HT1080 (cell line): ENCODE data around the gene KCTD11. TPM values are rescaled to one million over a fixed set of nuclear protein-coding genes. Genes with fewer than 3 reads are reported as not detected.
"Not testable (repeated sequence)": the region's sequence is repeated elsewhere in the genome, so short reads cannot be mapped to it uniquely, and the experiment has no call there.

ENCODE experiments used
- DNase-seq: peaks from one replicate; pipeline ENCODE4 v3.0.0-alpha.2; 2015; ENCODE audit warnings: low read depth
- total RNA-seq: library from RNA; depleted of rRNA; stranded (reverse); fragments of >200 nt; shearing (Covaris generic); gene quantifications from 2 replicates; pipeline ENCODE4 v1.2.3, GENCODE V29; 2014

KCTD11 gene
- total RNA-seq, 1 experiment from 2014 or later, result 5.8 TPM

DNA sequence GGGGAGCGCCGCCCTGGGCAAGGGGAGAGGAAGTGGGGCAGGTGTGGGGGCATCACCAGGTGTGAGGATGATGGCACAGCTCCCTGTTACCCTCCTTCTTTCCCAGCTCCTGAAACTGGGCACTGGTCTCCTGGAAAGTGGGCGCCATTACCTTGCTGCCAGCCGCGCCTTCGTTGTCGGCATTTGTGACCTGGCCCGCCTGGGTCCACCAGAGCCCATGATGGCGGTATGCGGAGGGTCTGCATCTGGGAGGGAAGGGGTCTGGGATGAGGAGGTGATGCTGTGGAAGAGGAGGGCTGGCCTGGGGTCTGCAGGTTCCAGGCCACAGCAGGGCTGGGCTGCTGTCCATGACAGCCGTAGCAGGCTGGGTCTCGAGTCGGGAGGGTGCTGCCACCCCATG is 10.1 kb upstream of the KCTD11 start:
- no peak for DNase-seq

DNA sequence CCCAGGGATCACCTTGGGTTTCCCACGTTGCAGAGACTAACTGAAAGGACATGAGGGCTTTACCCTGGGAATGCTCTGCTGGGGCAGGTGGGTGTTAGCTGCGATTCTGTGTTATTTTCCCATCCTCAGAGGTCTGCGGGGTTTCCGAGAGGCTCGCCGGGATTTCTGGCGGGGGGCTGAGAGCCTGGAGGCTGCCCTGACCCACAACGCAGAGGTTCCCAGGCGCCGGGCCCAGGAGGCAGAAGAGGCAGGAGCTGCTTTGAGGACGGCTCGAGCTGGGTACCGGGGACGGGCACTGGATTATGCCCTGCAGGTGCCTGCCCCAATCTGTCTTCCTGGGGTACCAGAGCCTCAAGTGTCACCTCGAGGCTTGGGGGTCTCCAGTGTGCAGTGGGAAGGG is 8.7 kb upstream of the KCTD11 start:
- DNase-seq, result no peak

DNA sequence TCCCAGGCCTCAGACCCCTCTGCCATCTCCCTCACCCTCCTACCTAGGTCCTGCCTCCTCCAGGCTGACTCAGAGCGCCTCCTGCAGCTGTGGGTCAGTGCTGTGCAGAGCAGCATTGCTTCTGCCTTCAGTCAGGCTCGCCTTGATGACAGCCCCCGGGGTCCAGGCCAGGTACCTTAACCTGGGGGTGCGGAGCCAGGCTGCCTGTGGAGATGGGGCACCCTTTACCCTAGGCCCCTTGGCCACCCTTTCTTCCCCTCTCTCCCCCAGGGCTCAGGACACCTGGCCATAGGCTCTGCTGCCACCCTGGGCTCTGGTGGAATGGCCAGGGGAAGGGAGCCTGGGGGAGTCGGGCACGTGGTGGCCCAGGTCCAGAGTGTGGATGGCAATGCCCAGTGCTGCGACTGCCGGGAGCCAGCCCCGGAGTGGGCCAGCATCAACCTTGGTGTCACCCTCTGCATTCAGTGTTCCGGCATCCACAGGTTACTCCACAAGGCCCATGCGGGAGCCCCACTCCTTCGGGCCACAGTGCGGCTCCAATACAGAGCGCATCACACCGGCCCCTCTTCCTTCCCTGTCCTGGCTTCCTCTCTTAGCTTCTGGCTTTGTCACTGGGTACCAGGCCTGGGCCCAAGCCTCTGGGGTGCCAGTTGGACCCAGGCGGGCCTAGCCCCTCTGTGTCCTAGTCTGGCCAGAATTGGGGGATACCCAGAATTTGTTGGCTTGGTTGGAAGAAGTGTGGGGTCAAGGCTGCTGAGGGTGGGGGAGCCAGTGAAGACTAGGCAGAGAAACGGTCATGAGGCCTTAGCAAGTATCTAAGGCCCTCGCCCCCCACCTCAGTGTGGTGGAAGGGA is 5.0 kb upstream of the KCTD11 start:
- no peak for DNase-seq

DNA sequence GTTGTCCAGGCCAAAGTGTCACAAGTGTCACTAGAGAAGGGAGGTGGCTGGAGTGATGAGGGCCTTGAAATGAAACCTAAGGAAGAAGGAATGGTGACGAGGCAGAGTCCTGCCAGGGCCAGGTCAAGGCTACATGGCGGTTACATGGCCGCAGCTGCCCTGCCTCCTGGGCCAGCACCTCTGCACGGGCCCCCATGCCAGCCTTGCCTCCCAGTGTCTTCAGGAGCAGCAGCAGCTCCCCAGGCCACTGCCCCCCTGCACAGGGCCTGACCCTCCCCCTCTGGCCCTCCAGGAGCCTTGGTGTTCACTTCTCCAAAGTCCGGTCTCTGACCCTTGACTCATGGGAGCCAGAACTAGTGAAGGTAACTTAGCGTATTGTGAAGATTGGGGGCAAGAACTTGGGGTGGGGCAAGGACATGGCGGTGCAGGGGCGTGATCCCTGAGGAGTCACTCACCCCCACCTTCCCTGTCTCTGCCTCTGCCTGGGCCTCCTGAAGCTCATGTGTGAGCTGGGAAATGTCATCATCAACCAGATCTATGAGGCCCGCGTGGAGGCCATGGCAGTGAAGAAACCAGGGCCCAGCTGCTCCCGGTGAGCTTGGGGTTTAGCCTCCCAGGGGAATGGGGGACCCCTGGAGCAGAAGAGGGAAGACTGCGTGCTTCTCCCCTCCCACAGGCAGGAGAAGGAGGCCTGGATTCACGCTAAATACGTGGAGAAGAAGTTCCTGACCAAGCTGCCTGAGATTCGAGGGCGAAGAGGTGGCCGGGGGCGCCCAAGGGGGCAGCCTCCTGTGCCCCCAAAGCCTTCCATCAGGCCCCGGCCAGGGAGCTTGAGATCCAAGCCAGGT is 4.1 kb upstream of the KCTD11 start:
- no peak for DNase-seq

DNA sequence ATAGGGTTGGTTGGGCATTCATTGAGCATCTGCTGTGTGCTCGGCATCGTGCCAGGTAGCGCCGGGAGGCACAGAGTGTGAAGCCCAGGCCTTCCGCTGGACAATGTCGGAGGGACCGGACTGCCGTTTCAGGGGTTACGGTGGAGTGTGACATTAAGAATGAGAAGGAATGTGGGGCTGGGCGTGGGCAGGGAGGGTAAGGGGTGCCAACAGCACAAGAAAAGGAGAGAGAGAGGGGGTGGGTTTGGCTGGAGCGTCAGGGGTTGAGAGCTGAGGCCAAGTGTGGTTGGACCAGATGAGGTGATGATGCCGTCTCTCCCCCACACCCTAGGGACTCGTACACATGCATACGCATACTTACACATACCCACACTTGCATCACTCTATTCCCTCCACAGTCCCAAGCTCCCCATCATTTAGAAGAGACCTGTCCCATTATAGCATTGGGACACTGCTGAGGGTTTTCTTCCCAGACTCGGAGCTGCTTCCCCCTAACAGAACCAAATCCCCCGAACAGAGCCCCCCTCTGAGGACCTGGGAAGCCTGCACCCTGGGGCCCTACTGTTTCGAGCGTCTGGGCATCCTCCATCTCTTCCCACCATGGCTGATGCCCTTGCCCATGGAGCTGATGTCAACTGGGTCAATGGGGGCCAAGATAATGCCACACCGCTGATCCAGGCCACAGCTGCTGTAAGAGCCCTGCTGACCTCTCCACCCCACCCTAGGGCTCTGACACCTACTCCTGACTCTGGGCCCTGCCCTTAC is 3.3 kb upstream of the KCTD11 start:
- no peak for DNase-seq

DNA sequence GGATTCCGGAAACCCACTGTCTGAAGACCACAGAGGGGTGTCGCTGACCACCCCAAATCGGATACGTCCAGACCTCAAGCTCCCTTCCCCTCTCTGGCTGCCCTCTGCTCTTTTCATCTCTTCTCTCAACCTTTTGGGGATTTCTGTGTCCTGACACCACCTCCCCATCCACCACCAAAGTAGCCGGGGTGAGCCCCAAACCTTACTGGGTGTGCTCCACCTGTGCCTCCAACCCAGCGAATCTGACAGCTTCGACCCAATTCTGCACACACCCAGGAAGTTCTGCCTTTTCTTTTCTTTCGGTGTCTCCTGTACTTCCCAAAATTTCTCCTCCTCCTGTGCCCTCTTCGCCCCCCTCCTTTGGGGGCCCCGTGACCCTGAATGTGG is 534 bp downstream of the KCTD11 start:
- no peak for DNase-seq

DNA sequence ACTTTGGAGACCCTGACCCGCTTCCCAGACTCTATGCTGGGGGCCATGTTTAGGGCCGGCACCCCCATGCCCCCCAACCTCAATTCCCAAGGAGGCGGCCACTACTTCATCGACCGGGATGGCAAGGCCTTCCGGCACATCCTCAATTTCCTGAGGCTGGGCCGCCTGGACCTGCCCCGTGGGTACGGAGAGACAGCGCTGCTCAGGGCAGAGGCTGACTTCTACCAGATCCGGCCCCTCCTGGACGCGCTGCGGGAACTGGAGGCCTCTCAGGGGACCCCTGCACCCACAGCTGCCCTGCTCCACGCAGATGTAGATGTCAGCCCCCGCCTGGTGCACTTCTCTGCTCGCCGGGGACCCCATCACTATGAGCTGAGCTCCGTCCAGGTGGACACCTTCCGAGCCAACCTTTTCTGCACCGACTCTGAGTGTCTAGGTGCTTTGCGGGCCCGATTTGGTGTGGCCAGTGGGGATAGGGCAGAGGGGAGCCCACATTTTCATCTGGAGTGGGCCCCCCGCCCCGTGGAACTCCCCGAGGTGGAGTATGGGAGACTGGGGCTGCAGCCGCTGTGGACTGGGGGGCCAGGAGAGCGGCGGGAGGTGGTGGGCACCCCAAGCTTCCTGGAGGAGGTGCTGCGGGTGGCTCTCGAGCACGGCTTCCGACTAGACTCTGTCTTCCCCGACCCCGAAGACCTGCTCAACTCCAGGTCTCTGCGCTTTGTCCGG is 1.1 kb downstream of the KCTD11 start:
- no peak for DNase-seq

DNA sequence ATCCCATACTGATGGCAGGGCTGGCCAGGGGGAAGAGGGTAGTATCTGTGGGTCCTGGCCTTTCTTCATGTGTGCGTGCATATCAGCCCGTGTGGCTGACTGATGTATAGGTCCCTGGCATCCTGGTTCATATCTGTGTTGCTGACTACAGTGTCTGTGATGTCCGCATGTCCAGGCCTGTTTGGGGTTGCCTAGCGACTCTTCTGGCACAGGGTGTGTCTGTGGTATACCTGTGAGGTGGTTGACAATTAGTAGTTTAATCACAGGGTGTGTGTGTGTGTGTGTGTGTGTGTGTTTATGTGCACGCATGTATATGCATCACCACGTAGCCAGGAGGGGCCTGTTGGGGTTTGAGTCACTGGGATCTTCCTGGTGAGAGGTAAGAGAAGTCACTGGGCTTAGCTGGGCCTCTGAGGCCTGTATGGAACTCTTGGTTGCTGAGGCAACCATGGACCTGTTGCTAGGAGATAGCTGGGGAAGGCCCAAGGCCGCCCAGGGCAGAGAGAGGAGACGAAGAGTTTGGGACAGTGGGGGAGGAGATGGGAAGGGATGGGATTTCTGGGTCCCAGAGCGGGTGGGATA is 2.4 kb downstream of the KCTD11 start:
- DNase-seq, result peak; percentile 48

DNA sequence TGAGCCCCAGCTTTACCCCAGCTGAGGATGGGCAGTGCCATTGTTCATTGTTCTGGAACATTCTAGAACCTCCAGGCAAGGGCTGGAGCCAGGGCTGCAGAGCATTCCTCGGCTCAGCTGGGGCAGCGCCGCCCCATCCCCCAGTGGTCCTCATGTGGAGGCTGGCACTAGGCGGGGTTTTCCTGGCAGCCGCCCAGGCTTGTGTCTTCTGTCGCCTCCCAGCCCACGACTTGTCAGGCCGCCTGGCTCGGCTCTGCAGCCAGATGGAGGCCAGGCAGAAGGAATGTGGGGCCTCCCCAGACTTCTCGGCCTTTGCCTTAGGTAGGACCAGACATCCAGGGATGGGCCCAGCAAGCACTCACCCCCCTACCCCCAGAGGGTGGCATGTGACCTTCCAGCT is 3.1 kb downstream of the KCTD11 start, which contains the start of gene TMEM95:
Gene TMEM95, plus strand, starts transcription at position 104 of the 400 bp plus-strand sequence. Its CDS starts 49 bp downstream, at position 153.
- DNase-seq, result no peak

DNA sequence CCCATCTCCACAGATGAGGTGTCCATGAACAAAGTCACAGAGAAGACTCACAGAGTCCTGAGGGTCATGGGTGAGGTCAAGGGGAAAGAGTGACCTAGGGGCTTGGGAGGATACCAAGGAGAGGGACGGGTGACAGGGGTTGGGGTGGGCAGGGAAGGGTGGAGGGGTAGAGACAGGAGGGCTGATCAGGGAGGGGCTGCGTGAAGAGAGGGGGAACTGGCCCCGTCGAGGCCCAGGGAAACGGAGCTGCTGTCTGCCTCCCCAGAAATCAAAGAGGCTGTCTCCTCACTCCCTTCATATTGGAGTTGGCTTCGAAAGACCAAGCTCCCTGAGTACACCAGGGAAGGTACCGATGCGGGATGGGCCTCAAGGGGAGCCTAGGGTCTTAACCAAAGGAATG is 3.6 kb downstream of the KCTD11 start:
- DNase-seq, result no peak

DNA sequence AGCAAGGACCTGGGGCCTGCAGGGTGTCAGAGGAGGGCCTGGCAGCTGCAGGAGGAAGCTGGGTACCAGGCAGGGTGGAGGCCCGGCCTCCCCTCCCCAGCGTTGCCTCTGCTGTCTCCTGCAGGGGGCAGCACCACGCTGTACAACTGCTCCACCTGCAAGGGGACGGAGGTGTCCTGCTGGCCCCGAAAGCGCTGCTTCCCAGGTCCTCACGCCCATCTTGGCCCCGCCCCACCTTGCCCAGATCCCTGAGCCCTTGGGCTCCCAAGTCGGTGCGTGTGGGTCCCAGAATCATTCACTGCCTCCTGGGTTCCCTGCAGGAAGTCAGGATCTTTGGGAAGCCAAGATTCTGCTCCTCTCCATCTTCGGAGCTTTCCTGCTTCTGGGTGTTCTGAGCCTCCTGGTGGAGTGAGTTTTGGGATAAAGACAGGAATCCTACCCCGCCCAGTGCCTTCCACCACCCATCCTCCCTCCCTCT is 4.1 kb downstream of the KCTD11 start:
- DNase-seq, result peak; percentile 75

DNA sequence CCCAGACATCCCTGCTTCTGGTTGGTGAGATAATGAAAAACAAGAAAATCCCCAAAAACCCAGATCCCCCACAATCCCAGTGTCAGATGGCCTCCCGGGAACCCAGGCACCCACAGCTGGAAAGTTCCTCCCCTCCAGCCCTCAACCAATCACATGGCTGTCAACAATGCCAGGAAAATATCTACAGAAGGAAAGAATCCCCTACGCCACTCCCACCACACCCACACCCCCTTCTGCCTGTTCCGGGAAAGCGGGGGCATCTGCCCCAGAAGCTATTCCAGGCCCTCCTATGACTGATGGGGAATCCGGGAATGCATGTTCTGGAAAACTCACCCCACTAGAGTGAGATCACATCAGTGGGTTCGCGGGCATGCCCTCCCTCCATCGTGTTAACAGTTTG is 4.8 kb downstream of the KCTD11 start:
- no peak for DNase-seq

DNA sequence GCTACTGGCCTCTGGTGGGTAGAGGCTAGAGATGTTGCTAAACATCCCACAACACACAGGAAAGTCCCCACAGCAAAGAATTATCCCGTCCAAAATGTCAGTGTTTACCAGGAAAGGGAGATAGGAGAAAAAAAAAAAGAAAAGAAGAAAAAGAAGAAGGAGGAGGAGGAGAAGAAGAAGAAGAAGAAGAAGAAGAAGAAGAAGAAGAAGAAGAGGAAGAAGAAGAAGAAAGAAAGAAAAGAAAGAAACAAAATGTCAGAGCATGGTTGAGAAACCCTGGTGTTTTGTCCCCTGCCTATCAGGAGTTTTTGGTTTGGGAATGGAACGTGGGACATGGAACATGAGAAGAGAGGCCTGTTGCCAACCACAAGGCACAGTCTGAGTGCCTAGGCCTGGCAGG is 5.4 kb downstream of the KCTD11 start:
- no peak for DNase-seq

DNA sequence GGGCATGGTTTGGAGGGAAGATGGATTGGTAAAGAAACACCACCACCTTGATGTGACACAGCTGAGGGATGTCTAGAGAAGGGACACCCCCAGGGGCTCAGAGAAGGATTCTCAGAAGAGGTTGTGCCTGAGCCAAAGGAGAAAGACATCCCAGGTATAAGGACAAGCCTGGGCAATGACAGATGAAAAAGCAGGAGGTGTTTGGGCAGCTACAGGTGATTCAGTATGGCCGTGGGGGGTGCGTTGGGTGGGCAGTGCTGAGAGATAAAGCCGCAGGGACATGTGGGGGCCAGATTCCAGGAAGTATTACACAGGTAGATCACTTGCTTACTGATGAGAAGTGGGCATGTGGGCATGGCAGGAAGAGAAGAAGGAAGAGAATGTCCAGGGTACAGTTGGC is 9.9 kb downstream of the KCTD11 start:
- DNase-seq, result no peak

DNA sequence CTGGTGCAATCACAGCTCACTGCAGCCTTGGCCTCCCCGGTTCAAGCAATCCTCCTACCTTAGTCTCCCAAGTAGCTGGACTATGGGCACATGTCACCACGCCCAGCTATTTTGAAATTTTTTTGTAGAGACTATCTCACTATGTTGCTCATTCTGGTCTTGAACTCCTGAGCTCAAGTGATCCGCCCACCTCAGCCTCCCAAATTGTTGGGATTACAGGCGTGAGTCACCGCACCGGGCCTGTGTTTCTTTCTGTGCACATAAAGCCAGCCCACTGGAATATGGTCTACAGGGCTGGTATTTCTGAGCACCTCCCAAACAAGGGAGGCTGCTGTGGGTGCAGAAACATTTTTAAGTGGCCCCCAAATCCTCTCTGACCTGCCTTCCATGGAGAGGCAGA is 11.3 kb downstream of the KCTD11 start:
- DNase-seq, result peak; percentile 51

DNA sequence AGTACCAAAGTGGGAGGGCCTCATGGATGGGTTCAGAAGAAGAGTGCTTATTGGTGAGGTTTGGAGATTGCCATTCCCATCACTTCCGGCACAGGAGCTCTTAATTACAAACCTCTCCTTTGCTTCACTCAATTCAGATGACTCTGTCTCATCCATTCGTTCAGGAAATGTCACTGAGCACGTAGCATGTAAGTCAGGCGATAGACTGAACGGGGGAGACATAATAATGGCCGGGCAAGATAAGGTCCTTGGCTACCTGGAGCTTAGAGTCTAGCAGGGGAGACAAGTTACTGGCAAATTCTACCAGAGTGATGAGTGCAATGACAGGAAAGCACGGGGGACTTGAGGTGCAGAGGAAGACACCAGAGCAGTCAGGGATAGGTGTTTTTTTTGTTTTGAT is 14.0 kb downstream of the KCTD11 start:
- DNase-seq, result not testable (repeated sequence)

DNA sequence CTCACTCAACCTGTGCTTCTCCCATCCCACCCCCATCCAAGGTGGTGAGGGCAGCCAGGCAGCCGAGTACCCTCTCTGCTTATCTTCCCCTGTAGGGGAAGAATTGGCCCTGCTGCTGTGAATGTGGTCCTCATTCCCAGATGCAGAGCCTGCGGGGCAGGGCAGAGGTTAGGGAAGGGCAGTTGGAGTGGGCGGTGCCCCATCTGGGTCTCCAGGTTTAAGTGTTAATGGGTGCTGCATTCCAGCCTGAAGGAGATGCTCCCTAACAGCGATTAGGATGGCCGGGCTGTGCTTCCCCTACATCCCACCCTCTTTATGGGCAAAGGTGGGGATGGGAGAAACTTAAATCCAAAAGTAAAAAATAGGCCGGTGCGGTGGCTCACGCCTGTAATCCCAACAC is 15.1 kb downstream of the KCTD11 start:
- no peak for DNase-seq

DNA sequence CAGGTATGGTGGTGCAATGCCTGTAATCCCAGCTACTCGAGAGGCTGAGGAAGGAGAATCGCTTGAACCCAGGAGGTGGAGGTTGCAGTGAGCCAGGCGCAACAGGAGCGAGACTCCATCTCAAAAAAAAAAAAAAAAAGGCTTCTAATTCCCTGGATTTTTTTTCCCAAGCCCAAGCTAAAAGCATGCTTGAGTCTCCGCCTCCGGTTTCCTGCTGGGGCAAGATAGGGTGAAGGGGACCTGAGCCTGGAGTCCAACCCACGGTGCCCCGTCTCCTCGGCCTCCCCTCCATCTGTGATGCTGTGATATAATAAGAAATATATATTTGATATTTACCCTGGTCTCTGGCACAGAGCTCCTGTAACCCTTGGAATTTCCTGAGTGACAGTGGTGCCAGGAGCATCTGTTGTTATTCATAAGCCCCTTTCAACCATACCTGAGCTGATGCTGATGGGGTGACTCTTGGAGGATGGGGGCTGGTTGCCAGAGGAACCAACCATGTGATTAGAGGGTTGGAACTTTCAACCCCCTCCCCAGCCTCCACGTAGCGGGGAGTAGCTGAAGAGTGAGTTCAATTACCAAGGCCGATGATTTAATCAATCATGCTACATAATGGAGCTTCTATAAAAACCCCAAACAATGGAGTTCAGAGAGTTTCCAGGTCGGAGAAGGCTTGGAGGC is 16.1 kb downstream of the KCTD11 start:
- no peak for DNase-seq

DNA sequence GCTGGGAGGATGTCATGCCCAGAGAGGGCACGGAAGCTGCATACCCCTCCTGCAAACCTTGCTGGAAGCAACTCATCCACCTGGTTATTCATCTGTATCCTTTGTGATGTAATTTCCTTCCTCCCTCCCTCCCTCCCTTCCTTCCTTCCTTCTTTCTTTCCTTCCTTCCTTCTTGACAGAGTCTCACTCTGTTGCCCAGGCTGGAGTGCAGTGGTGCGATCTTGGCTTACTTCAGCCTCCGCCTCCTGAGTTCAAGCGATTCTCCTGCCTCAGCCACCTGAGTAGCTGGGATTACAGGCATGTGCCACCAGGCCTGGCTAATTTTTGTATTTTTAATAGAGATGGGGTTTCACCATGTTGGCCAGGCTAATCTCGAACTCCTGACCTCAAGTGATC is 16.6 kb downstream of the KCTD11 start:
- DNase-seq, result not testable (repeated sequence)

DNA sequence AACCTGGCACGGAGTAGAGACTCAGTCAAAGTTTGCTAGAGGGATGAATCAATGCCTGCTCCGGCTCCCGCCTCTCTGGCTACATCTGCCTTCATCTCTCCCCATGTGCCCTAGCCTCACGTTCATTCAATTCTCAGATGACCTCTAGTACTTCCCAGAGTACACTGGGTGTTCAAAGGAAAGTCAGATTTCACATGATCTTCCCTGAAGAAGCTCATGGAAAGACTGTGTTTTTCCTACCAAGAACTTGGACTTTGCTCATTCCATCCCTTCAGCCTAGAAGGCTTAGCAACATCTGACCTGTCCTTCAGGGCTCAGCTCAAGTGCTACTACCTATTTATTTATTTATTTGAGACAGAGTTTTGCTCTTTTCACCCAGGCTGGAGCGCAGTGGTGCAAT is 17.9 kb downstream of the KCTD11 start:
- DNase-seq, result no peak
